Upper lobe of right lung (tissue), 1 donor: Measurements from ENCODE around the gene ADAMTSL4. TPM values are rescaled to one million over a fixed set of nuclear protein-coding genes. Genes with fewer than 3 reads are reported as not detected.

Source experiments
- ATAC-seq: fragments of 200-7000 bp; cut with Tn5 transposase; one replicate; pipeline ENCODE4 v1.9.1; 2020; ENCODE audit warnings: mild to moderate bottlenecking, moderate library complexity
- DNase-seq: peaks from one replicate; pipeline ENCODE4 v3.0.0-alpha.2; 2020
- H3K27ac ChIP-seq: fragments of 200-600 bp; one replicate; pipeline ENCODE4 v1.8.0; 2022
- H3K27me3 ChIP-seq: fragments of 200-600 bp; one replicate; pipeline ENCODE4 v1.8.0; 2022; ENCODE audit warnings: mild to moderate bottlenecking
- H3K36me3 ChIP-seq: fragments of 200-600 bp; one replicate; pipeline ENCODE4 v1.8.0; 2022
- H3K4me1 ChIP-seq: fragments of 200-600 bp; one replicate; pipeline ENCODE4 v1.8.0; 2022
- H3K4me3 ChIP-seq: fragments of 200-600 bp; one replicate; pipeline ENCODE4 v1.8.0; 2022; ENCODE audit warnings: mild to moderate bottlenecking
- H3K9me3 ChIP-seq: fragments of 200-600 bp; one replicate; pipeline ENCODE4 v1.8.0; 2022
- CTCF ChIP-seq: fragments of 200-600 bp; IDR thresholded peaks from one replicate; pipeline ENCODE4 v1.8.0; 2022; ENCODE audit warnings: antibody characterized with exemption
- intact Hi-C: fragments of 100-400 bp; cut with DNase I; formaldehyde crosslinking; loops from one replicate; pipeline ENCODE4 v1.11.0; 2022
- total RNA-seq: library from RNA; stranded (reverse); fragmentation: NEBNext Ultra II Directional; extraction: Animal tissue kit (Norgen Biotek cat#: 25700); gene quantifications from one replicate; pipeline ENCODE4 v1.2.1, GENCODE V29; 2021
- donor health status: DM: no; HTN: yes; CAD: no; lungs with severe emphysema.

The ADAMTSL4 gene
- total RNA-seq, 1 donor from 2014 or later: 99.2 TPM

GRCh38 chr1:150554086-150554452 lies 4.9 kb downstream of the ADAMTSL4 start:
- TF ChIP-seq CTCF: no peak
- no peak for ATAC-seq
- no peak overlapping the region for H3K4me3 ChIP-seq
- H3K36me3 ChIP-seq: peaks cover 12% of the 10 kb centered on the region
- no peaks in the 10 kb centered on the region for H3K27me3 ChIP-seq
- intact Hi-C loops: no loop called here
- H3K27ac ChIP-seq: no peak overlapping the region
- H3K9me3 ChIP-seq: no peaks in the 10 kb centered on the region
- H3K4me1 ChIP-seq: peaks cover 46% of the 10 kb centered on the region
- no peak for DNase-seq

GRCh38 chr1:150555198-150555970 lies 6.2 kb downstream of the ADAMTSL4 start:
- intact Hi-C loops: no loop called here
- DNase-seq: no peak
- peaks cover 12% of the 10 kb centered on the region for H3K36me3 ChIP-seq

GRCh38 chr1:150555971-150556865 lies 7.0 kb downstream of the ADAMTSL4 start:
- DNase-seq (no peak), ATAC-seq (no peak)
- Histone ChIP-seq H3K4me1 (peaks cover 46% of the 10 kb centered on the region), H3K27me3 (no peaks in the 10 kb centered on the region), H3K4me3 (no peak overlapping the region), H3K27ac (no peak overlapping the region), H3K36me3 (peaks cover 12% of the 10 kb centered on the region), H3K9me3 (no peaks in the 10 kb centered on the region)
- no peak for TF ChIP-seq CTCF
- intact Hi-C loops: no loop called here

More at GRCh38 chr1:150555198-150555970, 6.2 kb downstream of the ADAMTSL4 start:
- Histone ChIP-seq H3K27me3 (no peaks in the 10 kb centered on the region), H3K27ac (no peak overlapping the region), H3K4me3 (no peak overlapping the region), H3K4me1 (peaks cover 48% of the 10 kb centered on the region), H3K9me3 (no peaks in the 10 kb centered on the region)
- no peak for ATAC-seq
- no peak for TF ChIP-seq CTCF

- no peak for TF ChIP-seq CTCF
- Histone ChIP-seq H3K4me1 (peaks cover 38% of the 10 kb centered on the region), H3K36me3 (peaks cover 12% of the 10 kb centered on the region), H3K27ac (no peak overlapping the region), H3K27me3 (no peaks in the 10 kb centered on the region), H3K4me3 (no peak overlapping the region), H3K9me3 (no peaks in the 10 kb centered on the region)
- intact Hi-C loops: no loop called here
- ATAC-seq: no peak
- DNase-seq: no peak
Observed at GRCh38 chr1:150557065-150557600, 7.9 kb downstream of the ADAMTSL4 start.

GRCh38 chr1:150557813-150558212 lies 8.6 kb downstream of the ADAMTSL4 start:
- Histone ChIP-seq H3K27ac (no peak overlapping the region), H3K27me3 (no peaks in the 10 kb centered on the region), H3K4me3 (peak overlapping the region; percentile 44), H3K9me3 (no peaks in the 10 kb centered on the region), H3K4me1 (peaks cover 38% of the 10 kb centered on the region), H3K36me3 (peaks cover 12% of the 10 kb centered on the region)
- DNase-seq: no peak
- TF ChIP-seq CTCF: no peak
- intact Hi-C loops: no loop called here
- ATAC-seq: no peak
